B cell (primary cell): Measurements from ENCODE around the gene TCERG1L.
"Not testable (repeated sequence)": the region's sequence is repeated elsewhere in the genome, so short reads cannot be mapped to it uniquely, and the experiment has no call there.

Source experiments
- CTCF ChIP-seq: fragments of 200-600 bp; IDR thresholded peaks from one replicate; pipeline ENCODE4 v1.8.0; 2022; ENCODE audit warnings: antibody characterized with exemption, mild to moderate bottlenecking
- EZH2 ChIP-seq: IDR thresholded peaks from 2 replicates; pipeline ENCODE4 v1.6.1; 2012; ENCODE audit warnings: borderline replicate concordance, low read depth, mild to moderate bottlenecking, moderate library complexity, low read length; ENCODE audit not compliant: insufficient read depth, poor library complexity, severe bottlenecking

GRCh38 chr10:131322575-131322974 lies 11.1 kb upstream of the TCERG1L start:
- not testable (repeated sequence) for TF ChIP-seq EZH2, CTCF
